CD1c-positive myeloid dendritic cell (primary cell): ENCODE measurements around the gene PRKN.

Experiments used
- DNase-seq: peaks from one replicate; pipeline ENCODE4 v3.0.0-alpha.2; 2016; ENCODE audit errors: extremely low spot score

The PRKN gene

GRCh38 chr6:161732594-161732993 lies 995.0 kb downstream of the PRKN start:
- DNase-seq = no peak

DNA sequence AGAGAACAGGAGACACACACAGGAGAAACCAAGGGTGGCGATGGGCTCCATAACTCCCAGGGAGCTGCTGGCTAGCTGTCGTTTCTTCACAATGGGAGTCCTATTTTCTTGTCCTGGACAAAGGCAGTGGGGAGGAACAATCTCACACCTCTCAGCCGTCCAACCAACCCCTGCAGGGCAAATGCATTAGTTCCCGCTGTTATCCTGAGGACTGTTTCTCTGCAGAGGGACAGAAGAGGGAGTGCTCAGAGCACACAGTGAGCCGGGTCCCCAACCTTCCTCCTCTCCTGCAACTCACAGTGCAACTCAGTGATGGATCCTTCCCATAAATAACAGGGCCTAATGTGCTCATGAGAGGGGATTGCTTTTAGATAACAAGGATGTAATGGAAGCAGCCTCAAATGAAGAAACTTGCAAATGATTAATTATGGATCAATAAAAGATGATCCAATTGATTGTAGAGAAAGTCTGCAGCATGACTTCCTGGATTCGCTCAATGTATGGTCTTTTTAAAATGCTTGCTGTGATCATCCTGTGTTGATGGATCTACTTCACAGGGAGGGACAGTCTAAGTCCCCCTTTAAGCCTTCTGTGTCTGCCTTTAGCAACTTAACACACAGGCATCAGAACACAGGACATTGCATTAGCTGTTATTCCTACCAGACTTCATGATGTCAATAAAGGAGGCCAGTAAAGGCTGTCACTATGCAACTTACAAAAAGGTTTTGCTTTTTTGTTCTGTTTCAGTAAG lies 1000.3 kb downstream of the PRKN start:
- no peak for DNase-seq

- no peak for DNase-seq
Measured at GRCh38 chr6:161722394-161722793, 1005.2 kb downstream of the PRKN start.

- no peak for DNase-seq
Measured at GRCh38 chr6:161721511-161721910, 1006.1 kb downstream of the PRKN start.

DNA sequence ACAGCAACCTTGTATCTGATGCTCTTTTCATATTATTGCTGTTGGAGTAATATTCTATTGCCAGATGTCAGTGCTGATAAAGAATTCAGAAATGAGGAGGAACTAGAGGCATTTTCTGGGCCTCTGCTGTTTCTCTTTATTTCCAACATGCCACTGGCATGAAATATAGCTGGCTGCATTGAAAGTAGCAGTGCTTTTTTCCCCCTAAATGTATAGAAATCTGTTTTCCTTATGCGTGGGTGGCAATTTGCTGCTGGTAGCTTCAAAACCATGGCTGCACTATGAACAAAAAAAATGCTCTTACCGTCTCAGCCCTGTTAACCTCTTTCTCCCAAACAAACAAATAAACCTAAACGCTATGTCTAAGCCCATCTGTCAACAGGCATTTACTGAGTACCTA lies 1011.4 kb downstream of the PRKN start:
- DNase-seq = no peak

DNA sequence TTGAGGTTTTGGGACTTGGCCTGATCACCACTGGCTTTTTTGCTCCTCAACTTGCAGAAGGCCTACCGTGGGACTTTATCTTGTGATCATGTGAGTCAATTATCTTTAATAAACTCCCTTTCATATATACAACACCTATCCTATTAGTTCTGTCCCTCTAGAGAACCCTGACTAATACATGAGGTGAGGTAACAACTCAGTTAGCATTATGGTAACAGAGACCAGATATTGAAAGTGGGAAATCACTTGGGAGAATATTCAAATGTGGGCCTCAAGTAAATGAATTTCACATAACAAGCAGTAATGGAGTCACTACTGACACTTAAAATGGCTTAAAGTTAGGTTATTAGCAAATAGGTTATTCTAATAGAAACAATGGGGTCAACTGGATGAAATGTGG lies 1015.6 kb downstream of the PRKN start:
- DNase-seq = no peak

GRCh38 chr6:161711515-161711914 lies 1016.1 kb downstream of the PRKN start:
- no peak for DNase-seq

DNA sequence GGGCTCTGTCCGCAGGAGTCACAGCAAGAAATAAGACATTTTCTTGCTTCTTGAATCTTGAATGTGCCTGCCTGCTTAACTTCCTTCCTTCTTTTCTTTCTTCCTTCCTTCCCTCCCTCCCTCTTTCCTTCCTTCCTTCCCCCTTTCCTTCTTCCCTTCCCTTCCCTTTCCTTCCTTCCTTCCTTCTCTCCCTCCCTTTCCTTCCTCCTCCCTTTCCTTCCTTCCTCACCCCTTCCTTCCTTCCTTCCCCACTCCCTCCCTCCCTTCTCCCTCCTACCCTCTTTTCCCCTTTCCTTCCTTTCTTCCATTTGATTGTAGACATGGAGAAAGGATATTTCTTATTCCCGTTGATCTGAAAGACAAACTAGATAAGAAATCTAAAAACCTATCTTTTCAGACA lies 1016.9 kb downstream of the PRKN start:
- no peak for DNase-seq

GRCh38 chr6:161701056-161701455 lies 1026.5 kb downstream of the PRKN start:
- no peak for DNase-seq

DNA sequence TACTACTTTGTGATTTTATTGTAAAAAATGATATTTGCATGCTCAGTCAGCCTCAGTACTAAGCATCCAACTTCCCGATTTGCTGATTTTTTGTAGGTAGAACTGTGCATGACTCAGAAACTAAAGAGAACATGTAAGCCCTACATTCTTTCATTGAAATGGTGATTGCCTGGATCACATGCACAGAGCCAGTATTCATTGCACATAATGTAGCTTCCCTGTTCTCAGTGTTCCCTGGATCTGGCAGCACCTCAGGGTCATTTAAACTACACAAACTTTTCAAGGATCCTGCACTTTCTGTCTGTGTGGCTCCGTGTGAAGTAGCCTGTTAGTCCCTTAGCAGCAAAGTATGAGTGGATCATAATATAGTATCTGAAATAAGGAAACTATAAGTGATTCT lies 1030.8 kb downstream of the PRKN start:
- DNase-seq = no peak

DNA sequence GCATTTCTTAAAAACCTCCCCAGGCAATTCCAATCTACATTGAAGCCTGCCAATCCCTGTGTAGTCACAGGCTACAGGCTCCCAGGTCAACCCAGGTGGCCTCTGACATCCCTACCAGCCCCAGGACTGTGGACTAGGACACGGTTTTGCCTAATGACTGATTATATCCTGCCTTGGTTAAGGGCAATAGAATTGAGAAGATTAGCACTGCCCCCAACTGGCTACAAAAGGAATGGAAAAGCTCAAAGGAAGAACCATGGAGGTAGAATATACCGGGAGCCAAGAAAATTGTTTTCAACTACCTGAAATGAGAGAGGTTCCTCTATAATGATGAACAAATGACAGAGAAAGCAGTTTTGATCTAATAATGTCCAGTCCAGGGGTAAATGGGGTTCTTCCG lies 1032.6 kb downstream of the PRKN start:
- DNase-seq = no peak

DNA sequence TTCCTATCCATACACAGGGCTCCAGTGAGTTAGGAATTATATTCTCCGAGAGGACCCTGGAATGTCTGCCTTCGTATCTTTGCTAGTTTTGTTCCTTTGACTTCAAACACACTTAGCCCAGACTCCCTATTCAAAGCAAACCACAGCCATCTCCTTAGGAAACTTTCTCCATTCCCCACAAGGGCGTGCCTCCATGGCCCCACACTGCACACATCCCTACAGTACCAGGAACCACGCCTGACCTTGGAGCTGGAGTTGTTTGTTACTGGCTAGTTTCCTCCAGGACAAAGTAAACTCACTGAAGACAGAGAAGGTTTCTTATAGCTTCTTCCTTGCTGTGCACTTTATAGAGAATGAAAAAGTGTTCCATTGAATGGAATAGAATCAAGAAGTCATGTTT lies 1040.9 kb downstream of the PRKN start:
- DNase-seq = no peak

DNA sequence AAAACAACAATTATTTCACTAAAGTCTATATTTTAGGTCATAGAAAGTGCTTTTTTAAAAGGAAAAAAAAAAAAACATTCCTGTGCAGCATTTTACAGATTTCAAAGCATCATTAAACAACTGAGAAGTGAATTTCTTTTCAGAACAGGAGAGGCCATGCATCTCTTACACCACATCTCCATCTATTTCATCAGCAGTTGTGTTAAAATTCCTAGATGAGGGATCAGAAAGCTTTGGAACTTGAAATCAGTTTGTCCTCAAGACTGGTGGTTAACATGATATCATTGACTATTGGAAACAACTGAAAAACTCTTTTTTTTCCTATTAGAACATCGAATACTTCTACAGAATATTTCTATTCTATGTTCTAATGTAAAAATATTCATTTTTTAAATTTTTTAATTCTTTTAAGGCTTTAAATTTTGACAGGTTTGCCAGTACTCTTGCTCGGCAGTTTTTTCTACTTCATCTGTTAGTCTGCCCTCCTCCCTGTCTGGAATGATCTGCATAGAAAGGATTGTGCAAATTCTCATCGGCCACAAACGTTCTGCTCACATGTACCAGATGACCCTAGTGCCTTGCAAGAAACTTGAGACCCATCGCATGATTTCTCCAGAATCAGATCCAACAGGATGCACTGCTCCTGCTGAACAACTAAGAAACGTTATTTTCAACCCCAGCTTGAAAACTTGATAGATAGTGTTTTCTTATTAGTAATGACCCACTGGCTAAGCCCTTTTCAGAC lies 1042.7 kb downstream of the PRKN start:
- no peak for DNase-seq

GRCh38 chr6:161683400-161683799 lies 1044.2 kb downstream of the PRKN start:
- DNase-seq = no peak

GRCh38 chr6:161682982-161683381 lies 1044.6 kb downstream of the PRKN start:
- no peak for DNase-seq

GRCh38 chr6:161679980-161680538 lies 1047.5 kb downstream of the PRKN start:
- DNase-seq = no peak

- no peak for DNase-seq
Measured at GRCh38 chr6:161677188-161677587, 1050.4 kb downstream of the PRKN start.

GRCh38 chr6:161676586-161676985 lies 1051.0 kb downstream of the PRKN start:
- no peak for DNase-seq

GRCh38 chr6:161674930-161675682 lies 1052.5 kb downstream of the PRKN start:
- no peak for DNase-seq

GRCh38 chr6:161673026-161673425 lies 1054.5 kb downstream of the PRKN start:
- no peak for DNase-seq

- no peak for DNase-seq
Measured at GRCh38 chr6:161671117-161671516, 1056.4 kb downstream of the PRKN start.

DNA sequence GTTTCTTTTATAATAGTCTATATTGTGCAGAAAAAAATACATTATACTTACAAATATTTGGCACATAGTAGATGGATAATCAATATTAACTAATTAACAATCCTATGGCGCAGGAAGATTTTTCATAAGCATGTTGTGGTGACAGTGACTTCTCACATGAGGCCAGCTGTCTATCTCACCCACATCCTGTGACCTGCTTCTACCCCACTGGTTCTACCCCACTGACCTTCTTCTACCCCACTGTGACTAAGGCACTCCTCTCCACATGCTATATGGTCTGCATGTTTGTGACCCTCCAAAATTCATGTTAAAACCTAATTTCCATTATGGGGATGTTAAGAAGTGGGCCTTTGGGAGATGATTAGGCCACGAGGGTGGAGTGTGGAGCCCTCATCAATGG lies 1058.9 kb downstream of the PRKN start:
- no peak for DNase-seq
